ENCODE measurements around the gene VCX3A. TPM values are rescaled to one million over a fixed set of nuclear protein-coding genes. Genes with fewer than 3 reads are reported as not detected.

The VCX3A gene
- total and polyA plus RNA-seq, 4 donors: not detected

- H3K4me3 ChIP-seq (ENCODE audit: low read depth in 1 of 3, low read length in 3 of 3): no peak overlapping the region
- TF ChIP-seq SP1 (IDR thresholded peaks at IDR 0.05) (peak; percentile 32), RAD21 (IDR thresholded peaks at IDR 0.05) (peak in 1 of 2 donors; percentile 26), FOXA1 (IDR thresholded peaks at IDR 0.05) (no peak), HNF4A (conservative IDR thresholded peaks at IDR 0.05) (peak; percentile 69 to 78), EGR1 (IDR thresholded peaks at IDR 0.05; ENCODE audit: low read depth in 2 of 2) (no peak), REST (IDR thresholded peaks at IDR 0.05) (no peak), RXRA (IDR thresholded peaks at IDR 0.05) (peak; percentile 14 to 75), JUND (IDR thresholded peaks at IDR 0.05) (no peak)
Measured at GRCh38 chrX:6500719-6501118, 34.2 kb downstream of the VCX3A start.

GRCh38 chrX:6498324-6498723 lies 36.6 kb downstream of the VCX3A start:
- no peak for DNase-seq (ENCODE audit: low spot score)
- Histone ChIP-seq H3K4me1 (ENCODE audit: control insufficient read depth in 4 of 4, insufficient read depth in 4 of 4, low read length in 3 of 4) (no peaks in the 10 kb centered on the region), H3K27me3 (ENCODE audit: control insufficient read depth in 4 of 4, insufficient read depth in 4 of 4, low read length in 3 of 4) (no peaks in the 10 kb centered on the region), H3K27ac (ENCODE audit: low read depth in 1 of 2, low read length in 2 of 2) (no peak overlapping the region), H3K36me3 (ENCODE audit: control insufficient read depth in 4 of 4, insufficient read depth in 3 of 4, low read depth in 1 of 4, low read length in 3 of 4) (no peaks in the 10 kb centered on the region), H3K4me3 (ENCODE audit: low read depth in 1 of 3, low read length in 3 of 3) (no peak overlapping the region), H3K9me3 (ENCODE audit: control insufficient read depth in 4 of 4, low read length in 3 of 4) (peaks cover 0 to 3% (median 0%) of the 10 kb centered on the region in 4 donors), H3K9ac (ENCODE audit: low read depth in 1 of 2, low read length in 2 of 2) (no peak overlapping the region)
- TF ChIP-seq SP1 (IDR thresholded peaks at IDR 0.05): no peak
- no peak for TF ChIP-seq HNF4G (IDR thresholded peaks at IDR 0.05)
- TF ChIP-seq ZBTB33 (IDR thresholded peaks at IDR 0.05): no peak
- no peak for TF ChIP-seq NR2F2 (IDR thresholded peaks at IDR 0.05)
- no peak for TF ChIP-seq HNF4A (conservative IDR thresholded peaks at IDR 0.05)
- TF ChIP-seq FOXA2 (IDR thresholded peaks at IDR 0.05): no peak
- TF ChIP-seq RAD21 (IDR thresholded peaks at IDR 0.05): no peak
- TF ChIP-seq MAX (IDR thresholded peaks at IDR 0.05): no peak
- TF ChIP-seq JUND (IDR thresholded peaks at IDR 0.05): no peak
- 88% methylated on average over 2 of the region's 2 CpGs for WGBS

More at GRCh38 chrX:6500719-6501118, 34.2 kb downstream of the VCX3A start:
- no peak for DNase-seq (ENCODE audit: low spot score)
- Histone ChIP-seq H3K27me3 (ENCODE audit: control insufficient read depth in 4 of 4, insufficient read depth in 4 of 4, low read length in 3 of 4) (no peaks in the 10 kb centered on the region), H3K9ac (ENCODE audit: low read depth in 1 of 2, low read length in 2 of 2) (no peak overlapping the region), H3K27ac (ENCODE audit: low read depth in 1 of 2, low read length in 2 of 2) (no peak overlapping the region), H3K4me1 (ENCODE audit: control insufficient read depth in 4 of 4, insufficient read depth in 4 of 4, low read length in 3 of 4) (no peaks in the 10 kb centered on the region), H3K9me3 (ENCODE audit: control insufficient read depth in 4 of 4, low read length in 3 of 4) (no peaks in the 10 kb centered on the region), H3K36me3 (ENCODE audit: control insufficient read depth in 4 of 4, insufficient read depth in 3 of 4, low read depth in 1 of 4, low read length in 3 of 4) (no peaks in the 10 kb centered on the region)
- WGBS: 20% methylated on average over 1 of the region's 1 CpG
